ENCODE results near the gene CABCOCO1. TPM values are rescaled to one million over a fixed set of nuclear protein-coding genes. Genes with fewer than 3 reads are reported as not detected.

Gene CABCOCO1
- total and polyA plus RNA-seq, 9 of the 15 experiments (the other 6 are each of a cell fraction or from before 2014, with no cell fraction given), result 0.04 TPM; not detected in 8

DNA sequence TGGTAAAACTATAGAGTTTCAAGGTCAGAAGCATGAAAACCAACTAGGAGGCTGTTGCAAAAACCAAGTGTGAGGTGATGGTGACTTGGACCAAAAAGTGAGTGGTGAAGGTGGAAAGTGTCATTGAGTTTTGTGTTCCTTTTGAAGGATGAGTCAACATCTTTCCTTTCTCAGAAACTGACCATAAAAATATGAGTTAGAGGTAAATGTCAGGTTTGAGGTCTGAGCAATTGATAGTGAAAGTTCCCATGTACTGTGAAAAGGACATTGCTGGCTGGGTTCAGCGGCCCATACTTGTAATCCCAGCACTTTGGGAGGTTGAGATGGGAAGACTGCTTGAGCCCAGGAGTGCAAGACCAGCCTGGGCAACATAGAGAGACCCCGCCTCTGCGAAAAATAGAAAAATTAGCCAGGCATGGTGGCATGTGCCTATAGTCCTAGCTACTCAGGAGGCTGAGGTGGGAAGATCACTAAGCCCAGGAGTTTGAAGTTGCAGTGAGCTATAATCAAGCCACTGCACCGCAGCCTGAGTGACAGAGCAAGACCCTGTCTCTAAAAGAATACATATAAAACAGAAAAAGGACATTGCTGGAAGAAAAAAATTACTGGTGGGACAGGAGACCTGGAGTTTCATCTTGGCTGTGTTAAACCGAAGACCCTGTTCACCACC is 149.5 kb downstream of the CABCOCO1 start (continued):
- TF ChIP-seq TSC22D4 (tag; IDR thresholded peaks at IDR 0.05), result no peak

DNA sequence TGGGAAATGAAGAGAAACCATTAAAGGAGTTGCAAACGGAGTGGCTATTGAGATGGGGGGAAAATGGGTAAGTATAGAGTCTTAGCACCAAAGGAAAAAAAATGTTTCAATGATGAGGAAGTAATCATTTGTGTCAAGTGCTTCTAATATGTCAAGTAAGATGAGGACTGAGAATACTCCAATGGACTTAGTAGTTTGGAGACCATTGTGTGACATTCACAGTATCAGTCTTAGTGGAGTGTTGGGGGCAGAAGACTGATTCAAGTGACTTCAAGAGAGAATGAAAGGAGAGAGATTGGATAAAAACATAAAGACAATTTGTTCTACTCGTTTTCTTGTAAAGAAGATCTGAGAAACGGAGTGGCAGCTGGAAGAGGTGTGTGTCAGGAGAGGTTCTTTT is 150.2 kb downstream of the CABCOCO1 start:
- Histone ChIP-seq H3K27me3 (ENCODE audit: control insufficient read depth in 2 of 2, insufficient read depth in 2 of 2, low read length in 2 of 2) (no peaks in the 10 kb centered on the region), H3K36me3 (ENCODE audit: control insufficient read depth, insufficient read depth, low read length) (no peaks in the 10 kb centered on the region), H2AFZ (ENCODE audit: low read depth, low read length) (peak overlapping the region; percentile 10), H3K4me3 (no peak overlapping the region), H3K4me2 (ENCODE audit: insufficient read depth, low read length) (0 out of 2 replicates have a peak overlapping the region, but pooled peaks have one; percentile 26), H3K9me1 (ENCODE audit: control insufficient read depth, insufficient read depth, low read length) (no peaks in the 10 kb centered on the region), H3K79me2 (ENCODE audit: control insufficient read depth, insufficient read depth, low read length) (no peaks in the 10 kb centered on the region), H3K9me3 (replicated peaks; ENCODE audit: control insufficient read depth, insufficient read depth, low read depth, low read length) (no peaks in the 10 kb centered on the region), H3K4me1 (replicated peaks in 1 of 2; ENCODE audit: control insufficient read depth in 2 of 2, insufficient read depth in 2 of 2, low read length in 2 of 2) (peaks cover 8 to 18% of the 10 kb centered on the region in 2 experiments; a peak in 3 of 5 replicates), H3K27ac (ENCODE audit: extremely low read depth, low read depth, low read length) (no peak overlapping the region), H4K20me1 (replicated peaks; ENCODE audit: control insufficient read depth, insufficient read depth, low read length) (no peaks in the 10 kb centered on the region), H3K9ac (ENCODE audit: insufficient read depth in 1 of 2, low read depth in 2 of 2, low read length in 2 of 2) (no peak overlapping the region)
- 40% methylated on average over 3 of the region's 3 CpGs for WGBS (ENCODE audit: insufficient coverage, low coverage, missing lambda C conversion rate)
- in situ Hi-C loops (cut with MboI) (no loop called here), intact Hi-C loops (cut with micrococcal nuclease) (no loop called here)
- ATAC-seq (no peak), DNase-seq (ENCODE audit: extremely low read depth in 1 of 4, low spot score in 3 of 4) (no peak), FAIRE-seq (no peak)
- TF ChIP-seq ZNF263 (CRISPR knock-in tag; IDR thresholded peaks at IDR 0.05; ENCODE audit: borderline replicate concordance) (no peak), KDM1A (IDR thresholded peaks at IDR 0.05) (0 out of 4 replicates have a peak, but pooled peaks of 1 of the 2 experiments have one; percentile 19)
- POLR2A ChIA-PET, result interaction anchor here (0.6 to 1.6 kb wide), 4 partner anchors 9 to 22 kb away, joined by 3 to 5 read pairs (median 3); no protein-coding TSS in a partner anchor
- CTCF ChIA-PET (ENCODE audit: low intra/inter-chr PET ratio), result no interaction called here
- no TSS peak for BruUV-seq (replicated peaks)

DNA sequence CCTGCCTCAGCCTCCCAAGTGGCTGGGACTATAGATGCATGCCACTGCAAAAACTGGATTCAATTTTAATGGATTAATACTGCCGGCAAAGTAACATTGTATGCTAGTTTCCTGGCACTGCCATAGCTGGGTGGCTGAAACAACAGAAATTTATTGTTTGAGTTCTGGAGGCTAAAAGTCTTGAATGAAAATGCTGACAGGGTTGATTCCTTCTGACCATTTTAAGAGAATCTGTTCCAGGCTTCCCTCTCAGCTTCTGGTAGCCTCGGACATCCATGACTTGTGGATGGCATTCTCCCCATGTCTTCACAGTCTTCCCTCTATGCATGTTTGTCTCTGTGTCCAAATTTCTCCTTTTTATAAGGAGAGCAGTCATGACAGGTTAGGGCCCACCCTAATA is 151.4 kb downstream of the CABCOCO1 start:
- intact Hi-C loops (cut with micrococcal nuclease), result no loop called here
- no peaks in the 10 kb centered on the region for H3K36me3 ChIP-seq (ENCODE audit: control insufficient read depth, insufficient read depth, low read length)
- in situ Hi-C loops (cut with MboI), result no loop called here
- no peaks in the 10 kb centered on the region for H3K9me3 ChIP-seq (replicated peaks; ENCODE audit: control insufficient read depth, insufficient read depth, low read depth, low read length)
- 80% methylated on average over 2 of the region's 2 CpGs for WGBS (ENCODE audit: insufficient coverage, low coverage, missing lambda C conversion rate)
- peaks cover 8 to 18% of the 10 kb centered on the region in 2 experiments; a peak in 3 of 5 replicates for H3K4me1 ChIP-seq (replicated peaks in 1 of 2; ENCODE audit: control insufficient read depth in 2 of 2, insufficient read depth in 2 of 2, low read length in 2 of 2)
- no peak overlapping the region for H3K27ac ChIP-seq (ENCODE audit: extremely low read depth, low read depth, low read length)
- TF ChIP-seq POLR2B (IDR thresholded peaks at IDR 0.05; ENCODE audit: low read depth, partially characterized antibody) (no peak), ZNF316 (IDR thresholded peaks at IDR 0.05) (peak; percentile 90), C11orf30 (IDR thresholded peaks at IDR 0.05; ENCODE audit: low read depth) (peak; percentile 69; the same call in 1 of the 2 replicates), MAFF (IDR thresholded peaks at IDR 0.05; ENCODE audit: low read length) (peak; percentile 64), MAFG (tag; conservative IDR thresholded peaks at IDR 0.05) (peak; percentile 53; the same call in 1 of the 2 replicates), MAFK (IDR thresholded peaks at IDR 0.05; ENCODE audit: low read length) (peak; percentile 48; the same call in 1 of the 2 replicates)
- TF ChIP-seq, protein P1, sequence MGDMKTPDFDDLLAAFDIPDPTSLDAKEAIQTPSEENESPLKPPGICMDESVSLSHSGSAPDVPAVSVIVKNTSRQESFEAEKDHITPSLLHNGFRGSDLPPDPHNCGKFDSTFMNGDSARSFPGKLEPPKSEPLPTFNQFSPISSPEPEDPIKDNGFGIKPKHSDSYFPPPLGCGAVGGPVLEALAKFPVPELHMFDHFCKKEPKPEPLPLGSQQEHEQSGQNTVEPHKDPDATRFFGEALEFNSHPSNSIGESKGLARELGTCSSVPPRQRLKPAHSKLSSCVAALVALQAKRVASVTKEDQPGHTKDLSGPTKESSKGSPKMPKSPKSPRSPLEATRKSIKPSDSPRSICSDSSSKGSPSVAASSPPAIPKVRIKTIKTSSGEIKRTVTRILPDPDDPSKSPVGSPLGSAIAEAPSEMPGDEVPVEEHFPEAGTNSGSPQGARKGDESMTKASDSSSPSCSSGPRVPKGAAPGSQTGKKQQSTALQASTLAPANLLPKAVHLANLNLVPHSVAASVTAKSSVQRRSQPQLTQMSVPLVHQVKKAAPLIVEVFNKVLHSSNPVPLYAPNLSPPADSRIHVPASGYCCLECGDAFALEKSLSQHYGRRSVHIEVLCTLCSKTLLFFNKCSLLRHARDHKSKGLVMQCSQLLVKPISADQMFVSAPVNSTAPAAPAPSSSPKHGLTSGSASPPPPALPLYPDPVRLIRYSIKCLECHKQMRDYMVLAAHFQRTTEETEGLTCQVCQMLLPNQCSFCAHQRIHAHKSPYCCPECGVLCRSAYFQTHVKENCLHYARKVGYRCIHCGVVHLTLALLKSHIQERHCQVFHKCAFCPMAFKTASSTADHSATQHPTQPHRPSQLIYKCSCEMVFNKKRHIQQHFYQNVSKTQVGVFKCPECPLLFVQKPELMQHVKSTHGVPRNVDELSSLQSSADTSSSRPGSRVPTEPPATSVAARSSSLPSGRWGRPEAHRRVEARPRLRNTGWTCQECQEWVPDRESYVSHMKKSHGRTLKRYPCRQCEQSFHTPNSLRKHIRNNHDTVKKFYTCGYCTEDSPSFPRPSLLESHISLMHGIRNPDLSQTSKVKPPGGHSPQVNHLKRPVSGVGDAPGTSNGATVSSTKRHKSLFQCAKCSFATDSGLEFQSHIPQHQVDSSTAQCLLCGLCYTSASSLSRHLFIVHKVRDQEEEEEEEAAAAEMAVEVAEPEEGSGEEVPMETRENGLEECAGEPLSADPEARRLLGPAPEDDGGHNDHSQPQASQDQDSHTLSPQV (IDR thresholded peaks at IDR 0.05), result no peak
- POLR2A ChIA-PET, result interaction anchor here (1.6 to 1.7 kb wide), 2 partner anchors 9 to 16 kb away, joined by 6 to 8 read pairs; no protein-coding TSS in a partner anchor
- CTCF ChIA-PET (ENCODE audit: low intra/inter-chr PET ratio), result no interaction called here
- ATAC-seq (no peak), FAIRE-seq (no peak), DNase-seq (ENCODE audit: extremely low read depth in 1 of 4, low spot score in 3 of 4) (no peak)
- no peaks in the 10 kb centered on the region for H4K20me1 ChIP-seq (replicated peaks; ENCODE audit: control insufficient read depth, insufficient read depth, low read length)
- H3K79me2 ChIP-seq (ENCODE audit: control insufficient read depth, insufficient read depth, low read length), result no peaks in the 10 kb centered on the region
- H3K4me2 ChIP-seq (ENCODE audit: insufficient read depth, low read length), result no peak overlapping the region
- no peaks in the 10 kb centered on the region for H3K27me3 ChIP-seq (ENCODE audit: control insufficient read depth in 2 of 2, insufficient read depth in 2 of 2, low read length in 2 of 2)
- H3K9me1 ChIP-seq (ENCODE audit: control insufficient read depth, insufficient read depth, low read length), result no peaks in the 10 kb centered on the region
- no peak overlapping the region for H3K4me3 ChIP-seq
- H2AFZ ChIP-seq (ENCODE audit: low read depth, low read length), result no peak overlapping the region
- no TSS peak for BruUV-seq (replicated peaks)
- H3K9ac ChIP-seq (ENCODE audit: insufficient read depth in 1 of 2, low read depth in 2 of 2, low read length in 2 of 2), result no peak overlapping the region

All from K562 (cell line).